Amniotic stem cell (primary cell): ENCODE results near the gene GLIS2.

ENCODE experiments used
- DNase-seq: peaks from one replicate; lab custom pipeline; 2025; lab: John Stamatoyannopoulos, UW

GLIS2 gene

GRCh38 chr16:4350787-4351659, 35.2 kb downstream of the GLIS2 start, which contains the start of gene PAM16:
TSS of gene PAM16 (minus strand) at chr16:4351321. CDS start at chr16:4351234, 87 bp downstream.
- DNase-seq, result peak; percentile 89

- no peak for DNase-seq
Measured at GRCh38 chr16:4351880-4352279, 36.0 kb downstream of the GLIS2 start.

- DNase-seq, result no peak
Measured at GRCh38 chr16:4352843-4353242, 37.0 kb downstream of the GLIS2 start.

GRCh38 chr16:4353675-4354074, 37.8 kb downstream of the GLIS2 start:
- no peak for DNase-seq

- DNase-seq, result no peak
Measured at GRCh38 chr16:4354512-4355409, 38.9 kb downstream of the GLIS2 start.

GRCh38 chr16:4356820-4357219, 41.0 kb downstream of the GLIS2 start:
- DNase-seq, result no peak

- no peak for DNase-seq
Measured at GRCh38 chr16:4358236-4358635, 42.4 kb downstream of the GLIS2 start.

- no peak for DNase-seq
Measured at GRCh38 chr16:4358831-4359561, 43.1 kb downstream of the GLIS2 start.

GRCh38 chr16:4359914-4360313, 44.0 kb downstream of the GLIS2 start:
- DNase-seq, result no peak

- no peak for DNase-seq
Measured at GRCh38 chr16:4360538-4361021, 44.7 kb downstream of the GLIS2 start.

GRCh38 chr16:4361033-4361943, 45.4 kb downstream of the GLIS2 start:
- DNase-seq, result no peak

- no peak for DNase-seq
Measured at GRCh38 chr16:4361944-4362311, 46.1 kb downstream of the GLIS2 start.

- no peak for DNase-seq
Measured at GRCh38 chr16:4362476-4363135, 46.7 kb downstream of the GLIS2 start.

GRCh38 chr16:4364196-4365013, 48.5 kb downstream of the GLIS2 start:
- DNase-seq, result no peak

GRCh38 chr16:4365014-4365406, 49.1 kb downstream of the GLIS2 start:
- no peak for DNase-seq

GRCh38 chr16:4365615-4366014, 49.7 kb downstream of the GLIS2 start:
- DNase-seq, result no peak

- no peak for DNase-seq
Measured at GRCh38 chr16:4366016-4366415, 50.1 kb downstream of the GLIS2 start.

GRCh38 chr16:4367393-4367856, 51.6 kb downstream of the GLIS2 start:
- no peak for DNase-seq

GRCh38 chr16:4369007-4369733, 53.3 kb downstream of the GLIS2 start:
- DNase-seq, result peak; percentile 38
